GM19239 (cell line): ENCODE measurements around the gene SNX22.
"Not testable (repeated sequence)": the region's sequence is repeated elsewhere in the genome, so short reads cannot be mapped to it uniquely, and the experiment has no call there.

Experiments
- DNase-seq: peaks from one replicate; pipeline ENCODE4 v3.0.0; 2011; ENCODE audit warnings: low spot score; ENCODE audit not compliant: insufficient read length
- FAIRE-seq: peaks from 2 replicates; lab custom pipeline; 2011; peaks lifted over from hg19 to GRCh38; lab: Jason Lieb, UNC

The SNX22 gene

GRCh38 chr15:64151727-64152506, at the start of gene SNX22:
TSS of gene SNX22 (plus strand) at chr15:64151731. CDS start at chr15:64151776, 45 bp downstream.
- FAIRE-seq (no peak), DNase-seq (peak; percentile 24)

DNA sequence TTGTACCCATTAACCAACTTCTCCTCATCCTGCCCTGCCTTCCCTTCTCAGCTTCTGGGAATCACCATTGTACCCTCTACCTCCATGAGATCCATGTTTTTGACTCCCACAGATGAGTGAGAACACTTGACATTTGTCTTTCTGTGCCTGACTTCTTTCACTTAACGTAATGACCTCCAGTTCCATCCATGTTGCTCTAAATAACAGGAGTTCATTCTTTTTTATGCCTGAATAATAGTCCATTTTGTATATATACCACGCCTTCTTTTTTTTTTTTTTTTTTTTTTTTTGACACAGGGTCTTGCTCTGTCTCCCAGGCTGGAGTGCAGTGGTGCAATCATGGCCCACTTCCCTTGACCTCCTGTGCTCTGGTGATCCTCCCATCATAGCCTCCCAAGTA, 49.0 kb upstream of the SNX22 start:
- DNase-seq, result no peak
- no peak for FAIRE-seq

- FAIRE-seq (peak; percentile 49), DNase-seq (no peak)
Measured at GRCh38 chr15:64105113-64105704, 46.3 kb upstream of the SNX22 start.

DNA sequence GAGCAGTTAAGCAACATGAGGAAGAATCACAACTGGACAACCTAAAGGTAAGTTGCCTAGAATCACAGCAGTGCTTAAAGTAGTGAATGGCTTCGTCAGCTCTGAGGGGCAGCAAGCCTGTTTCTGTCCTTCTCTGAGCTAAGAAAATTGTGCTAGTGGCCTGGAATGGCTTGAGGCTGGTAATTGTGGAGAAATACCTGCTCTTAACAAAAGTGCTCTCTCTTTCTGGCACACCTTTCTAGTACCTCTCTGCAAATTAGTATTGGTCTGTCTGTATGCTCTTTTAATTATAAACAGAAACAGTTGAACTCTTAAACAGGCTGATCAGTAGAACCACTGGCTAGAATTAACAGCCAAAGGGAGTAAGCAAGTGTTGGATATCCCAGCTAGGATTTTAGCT, 44.2 kb upstream of the SNX22 start:
- FAIRE-seq (no peak), DNase-seq (no peak)

- not testable (repeated sequence) for FAIRE-seq, DNase-seq
Measured at GRCh38 chr15:64110108-64110701, 41.3 kb upstream of the SNX22 start.

- DNase-seq, result peak; percentile 25
- peak; percentile 45 for FAIRE-seq
Measured at GRCh38 chr15:64110950-64111678, 40.4 kb upstream of the SNX22 start.

DNA sequence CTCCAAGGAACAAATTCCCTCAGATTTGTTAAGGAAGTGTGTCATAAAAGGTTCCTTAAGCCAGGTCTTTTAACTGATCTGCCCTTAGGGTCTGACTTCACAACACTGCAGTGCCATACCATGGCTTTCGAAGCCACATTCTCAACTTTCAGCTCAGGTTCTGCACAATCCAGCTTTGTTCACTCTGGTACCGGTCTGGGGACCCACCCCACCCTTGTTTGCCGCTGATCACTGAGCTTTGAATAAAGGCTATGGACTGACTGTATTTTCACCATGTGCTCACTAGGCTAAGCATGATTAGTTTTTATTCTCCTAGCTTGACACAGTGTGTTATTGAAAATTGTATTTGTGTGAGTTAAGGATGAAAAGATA, 39.9 kb upstream of the SNX22 start:
- FAIRE-seq, result peak; percentile 61
- no peak for DNase-seq

DNA sequence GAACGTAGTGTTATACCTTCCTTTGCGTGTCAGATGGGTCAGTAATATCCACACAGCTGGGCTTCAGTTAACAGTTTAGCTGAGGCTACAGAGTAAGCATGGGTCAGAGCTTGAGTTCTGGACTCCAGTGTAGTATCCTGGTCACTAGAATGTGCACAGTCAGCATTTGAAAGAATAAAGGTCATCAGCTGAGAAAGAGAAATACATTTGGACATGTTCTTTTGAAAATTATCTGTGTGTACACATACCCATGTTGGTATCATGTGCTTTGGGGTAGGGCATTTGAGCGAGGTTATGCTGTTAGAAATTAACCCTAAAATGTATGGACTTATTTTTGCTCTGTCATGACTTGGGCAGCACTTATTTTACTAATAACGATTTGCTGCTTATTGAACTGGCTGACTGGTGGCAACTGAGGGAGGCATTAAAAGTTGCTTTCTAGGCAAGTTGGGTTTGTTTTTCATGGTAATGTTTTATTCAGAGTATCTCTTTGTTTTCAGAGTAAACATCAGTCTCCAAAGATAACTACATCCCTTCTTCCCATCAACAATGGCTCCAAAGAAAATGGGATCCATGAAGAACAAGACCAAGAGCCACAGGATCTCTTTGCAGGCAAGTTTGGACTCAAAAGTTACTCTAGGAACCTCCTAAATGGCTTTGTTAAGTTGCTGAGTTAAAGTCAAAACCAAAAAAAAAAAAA, 39.3 kb upstream of the SNX22 start:
- FAIRE-seq, result no peak
- no peak for DNase-seq

DNA sequence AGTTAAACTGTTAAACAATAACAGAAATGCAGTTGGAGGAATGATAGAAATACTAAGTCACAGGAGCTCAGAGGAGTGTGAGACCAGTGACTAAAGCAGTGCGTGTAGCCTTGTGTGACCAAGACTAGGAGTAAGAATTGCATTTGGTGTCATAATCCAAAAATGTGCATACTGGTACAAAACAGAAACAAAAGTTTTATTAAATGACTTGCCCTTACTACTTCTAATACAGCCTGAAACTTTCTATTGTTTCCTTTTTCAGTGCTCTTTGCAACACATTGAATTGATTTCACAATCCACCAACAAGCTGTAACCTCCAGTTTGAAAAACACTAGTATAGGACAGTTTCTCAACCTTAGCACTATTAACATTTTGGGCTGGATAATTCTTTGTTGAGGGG, 38.6 kb upstream of the SNX22 start:
- FAIRE-seq, result peak; percentile 60
- no peak for DNase-seq

DNA sequence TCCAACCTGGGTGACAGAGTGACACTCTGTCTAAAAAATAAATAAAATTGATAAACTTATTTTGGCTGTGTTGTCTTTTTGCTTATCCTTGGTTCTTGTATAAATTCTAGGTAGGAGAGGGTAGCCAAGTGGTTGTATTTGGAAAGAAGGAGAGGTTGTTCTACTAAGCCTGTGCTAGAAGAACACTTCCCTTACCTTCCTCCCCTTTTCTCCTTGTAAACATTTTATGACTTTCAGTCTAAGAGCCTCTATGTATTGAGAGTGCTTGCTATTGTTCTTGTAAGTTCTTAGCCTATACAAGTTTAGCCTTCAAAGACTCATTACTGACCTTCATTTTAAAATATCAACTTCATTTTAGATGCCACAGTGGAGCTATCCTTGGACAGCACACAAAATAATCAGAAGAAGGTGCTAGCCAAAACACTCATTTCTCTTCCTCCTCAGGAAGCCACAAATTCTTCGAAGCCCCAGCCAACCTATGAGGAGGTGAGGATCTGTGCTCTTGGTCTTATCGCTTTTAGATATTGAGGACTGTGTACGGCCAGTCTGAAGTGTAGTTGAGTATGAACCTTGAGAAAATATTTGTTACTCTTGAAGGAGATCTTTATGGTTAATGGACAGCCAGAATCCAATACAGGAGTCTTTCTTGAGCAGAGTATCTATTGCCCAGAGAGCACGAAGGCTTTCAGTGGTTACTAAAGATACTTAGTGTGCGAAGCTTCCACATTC, 33.6 kb upstream of the SNX22 start:
- FAIRE-seq (no peak), DNase-seq (no peak)

DNA sequence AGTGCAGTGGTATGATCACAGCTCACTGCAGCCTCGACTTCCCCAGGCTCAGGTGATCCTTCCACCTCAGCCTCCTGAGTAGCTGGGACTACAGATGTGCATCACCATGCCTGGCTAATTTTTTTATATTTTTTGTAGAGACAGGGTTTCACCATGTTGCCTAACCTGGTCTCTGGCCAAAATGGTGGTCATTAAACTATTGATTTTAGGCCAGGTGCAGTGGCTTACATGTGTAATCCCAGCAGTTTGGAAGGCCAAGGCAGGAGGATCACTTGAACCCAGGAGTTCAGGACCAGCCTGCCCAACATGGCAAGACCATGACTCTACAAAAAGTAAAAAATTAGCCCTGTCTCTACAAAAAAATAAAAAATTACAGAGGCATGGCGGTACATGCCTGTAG, 31.2 kb upstream of the SNX22 start:
- DNase-seq, FAIRE-seq: not testable (repeated sequence)

- FAIRE-seq (no peak), DNase-seq (no peak)
Measured at GRCh38 chr15:64121614-64122013, 29.9 kb upstream of the SNX22 start.

DNA sequence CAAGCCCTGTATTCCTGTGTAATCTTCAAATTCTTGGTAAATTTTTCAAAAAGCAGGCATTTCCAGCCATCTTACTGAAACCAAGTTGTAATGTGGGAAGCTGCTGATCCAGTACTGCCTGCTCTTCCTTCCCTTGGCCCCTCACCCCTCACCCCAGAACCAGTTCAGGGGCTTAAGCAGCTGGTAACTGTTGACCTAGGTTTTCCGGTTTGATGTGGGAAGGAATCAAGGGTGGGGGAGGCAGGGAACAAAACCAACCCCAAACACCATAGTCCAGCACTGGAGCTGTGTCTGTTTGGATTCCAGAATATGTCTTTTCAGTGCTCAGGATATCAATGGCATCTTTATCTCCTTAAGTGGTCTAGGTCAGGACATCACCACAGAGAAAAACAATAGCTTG, 29.1 kb upstream of the SNX22 start:
- no peak for FAIRE-seq
- no peak for DNase-seq

GRCh38 chr15:64122936-64123351, 28.6 kb upstream of the SNX22 start:
- FAIRE-seq, result no peak
- no peak for DNase-seq

- no peak for FAIRE-seq
- DNase-seq, result no peak
Measured at GRCh38 chr15:64125978-64126377, 25.6 kb upstream of the SNX22 start.

- no peak for DNase-seq
- FAIRE-seq, result no peak
Measured at GRCh38 chr15:64127521-64128270, 23.8 kb upstream of the SNX22 start.

GRCh38 chr15:64130159-64130558, 21.4 kb upstream of the SNX22 start:
- FAIRE-seq, result no peak
- DNase-seq, result no peak

DNA sequence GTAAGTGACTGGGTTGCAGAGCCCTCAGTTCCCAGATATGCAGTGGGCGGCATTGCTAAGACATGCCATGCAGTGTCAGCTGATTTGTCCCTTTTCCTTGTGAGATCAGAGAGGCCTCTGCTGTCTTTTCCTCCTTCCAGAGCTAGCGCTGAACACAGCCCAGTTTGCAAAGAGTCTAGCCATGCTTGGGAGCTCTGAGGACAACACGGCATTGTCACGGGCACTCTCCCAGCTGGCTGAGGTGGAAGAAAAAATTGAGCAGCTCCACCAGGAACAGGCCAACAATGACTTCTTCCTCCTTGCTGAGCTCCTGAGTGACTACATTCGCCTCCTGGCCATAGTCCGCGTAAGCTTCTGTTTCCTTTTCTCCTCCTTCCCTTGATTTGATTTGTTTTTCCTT, 20.0 kb upstream of the SNX22 start:
- no peak for DNase-seq
- no peak for FAIRE-seq

DNA sequence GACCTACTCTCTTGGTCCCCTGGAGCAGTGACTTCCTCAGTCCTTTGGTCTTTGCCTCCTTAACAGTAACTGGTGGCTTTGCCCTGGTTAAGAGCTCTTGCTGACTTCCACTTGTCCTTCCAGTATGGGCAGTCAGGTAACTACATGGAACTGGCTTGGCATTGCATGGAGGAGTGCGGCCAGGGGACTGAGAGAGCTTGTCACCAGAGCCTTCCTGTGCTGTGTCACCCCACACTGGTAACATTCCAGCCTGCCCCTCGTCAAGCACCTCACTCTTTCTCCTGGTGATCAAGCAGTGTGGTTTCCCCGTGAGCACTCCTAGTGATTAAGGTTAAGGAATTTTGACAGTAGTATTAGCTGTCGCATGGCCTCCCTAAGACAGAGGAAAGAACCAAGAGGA, 19.3 kb upstream of the SNX22 start:
- DNase-seq (no peak), FAIRE-seq (no peak)
